ENCODE measurements around the gene RINL. TPM values are rescaled to one million over a fixed set of nuclear protein-coding genes. Genes with fewer than 3 reads are reported as not detected.

Gene RINL, protein sequence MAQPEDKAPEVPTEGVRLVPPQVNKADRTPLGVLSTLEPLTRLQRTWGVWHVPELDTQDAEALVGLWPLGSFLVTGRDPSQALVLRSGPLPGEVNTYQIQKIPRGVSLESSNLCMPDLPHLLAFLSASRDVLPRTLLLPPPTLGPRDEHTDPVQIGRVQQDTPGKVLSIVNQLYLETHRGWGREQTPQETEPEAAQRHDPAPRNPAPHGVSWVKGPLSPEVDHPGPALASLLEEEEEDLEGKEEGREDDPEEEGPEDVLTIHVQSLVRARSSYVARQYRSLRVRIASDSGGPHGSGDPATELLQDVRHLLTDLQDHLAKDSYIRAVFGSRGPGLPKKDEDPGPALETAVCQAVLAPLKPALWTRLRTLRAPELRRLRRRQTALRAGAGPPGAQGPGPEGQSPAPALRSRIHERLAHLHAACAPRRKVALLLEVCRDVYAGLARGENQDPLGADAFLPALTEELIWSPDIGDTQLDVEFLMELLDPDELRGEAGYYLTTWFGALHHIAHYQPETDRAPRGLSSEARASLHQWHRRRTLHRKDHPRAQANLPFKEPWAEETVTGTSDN
- 1.3 TPM for total RNA-seq (2021; ENCODE audit: unreplicated experiment)
- polyA plus RNA-seq (2012; ENCODE audit: insufficient read length) = 1.6 TPM
- Bru-seq, nascent RNA = percentile 35 among the genes with signal in this experiment
- percentile 33 among the genes with signal in this experiment for BruChase-seq, experiment 1, labeled RNA remaining after a 2-hour chase
- percentile 29 among the genes with signal in this experiment for BruChase-seq, experiment 2, labeled RNA remaining after a 6-hour chase
- long read RNA-seq, partial matches to known transcripts = 2 of 2 reads
- long read RNA-seq, other reads (novel, unspliced or antisense) = 0 of 2 reads

DNA sequence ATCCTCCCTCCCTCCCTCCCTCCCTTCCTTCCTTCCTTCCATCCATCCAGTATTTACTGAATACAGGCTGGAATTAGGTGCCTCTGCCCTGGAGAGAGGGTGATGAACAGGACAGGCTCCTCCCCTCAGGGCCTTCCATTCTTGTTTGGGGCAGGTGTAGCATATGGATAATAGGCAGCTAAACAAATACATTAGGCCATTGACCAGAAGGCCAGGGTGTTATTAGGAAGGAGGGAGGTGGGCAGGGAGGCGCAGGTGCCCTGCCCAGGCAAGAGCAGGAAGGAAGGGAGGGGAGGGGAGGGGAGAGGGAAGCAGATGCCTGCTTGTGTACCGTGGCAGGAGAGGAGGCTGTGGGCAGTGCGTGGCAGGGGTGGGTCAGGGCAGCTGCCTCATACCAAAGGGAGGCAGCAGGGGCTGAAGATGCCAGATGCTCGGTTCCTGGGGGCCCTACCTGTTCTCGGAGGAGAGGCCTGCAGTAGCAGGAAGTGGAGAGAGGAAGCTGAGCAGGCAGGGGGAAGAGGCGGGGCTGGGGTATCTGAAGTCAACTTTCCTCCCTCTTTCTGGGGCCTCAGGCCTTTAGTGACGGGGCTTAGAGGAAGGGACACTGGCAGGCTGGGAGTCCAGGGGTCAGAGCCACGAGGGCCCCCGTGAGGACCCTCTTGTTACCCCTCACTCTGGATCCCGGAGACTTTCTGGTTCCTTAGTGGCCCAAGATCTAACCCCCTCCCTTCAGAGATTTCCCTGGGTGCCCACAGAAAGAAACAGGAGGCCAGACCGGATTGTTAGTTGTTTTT is at the start of gene RINL:
RINL (minus strand) TSS at position 495 of the 794 bp plus-strand sequence. CDS start 1,533 bp downstream, outside the sequence.
- no peak within 1 kb of the TSS for H3K4me3 ChIP-seq (ENCODE audit: low read depth in 2 of 2, low read length in 2 of 2)
- TF ChIP-seq TCF7L2 (IDR thresholded peaks at IDR 0.05; ENCODE audit: low read depth, low read length) (no peak), CTCF (IDR thresholded peaks at IDR 0.05) (no peak)
- no TSS peak for BruUV-seq (replicated peaks)
- no peaks in the 10 kb centered on the region for H3K9me3 ChIP-seq (ENCODE audit: control insufficient read depth, insufficient read depth, low read depth, low read length)
- H3K36me3 ChIP-seq (ENCODE audit: control insufficient read depth, insufficient read depth, low read length) = no peaks in the 10 kb centered on the region
- in situ Hi-C loops (cut with HindIII; ENCODE audit: low pct_unique_long_range_greater_than_20kb, low sequenced_read_pairs) (no loop called here), intact Hi-C loops (cut with micrococcal nuclease; ENCODE audit: unreplicated experiment) (no loop called here)
- CTCF ChIA-PET = interaction anchor here (0.5 to 4.9 kb wide), 4 partner anchors 10 to 96 kb away, joined by 3 to 27 read pairs (median 6); no protein-coding TSS in a partner anchor
- peak within 1 kb of the TSS; percentile 5; the same call in 1 of the 2 replicates for H3K27ac ChIP-seq (ENCODE audit: low read length)
- ATAC-seq (peak; percentile 35), DNase-seq (ENCODE audit: low read depth, low spot score) (no peak)
- H3K27me3 ChIP-seq (ENCODE audit: control insufficient read depth, insufficient read depth, low read length) = no peaks in the 10 kb centered on the region
- H3K4me1 ChIP-seq (ENCODE audit: control insufficient read depth, insufficient read depth, low read length) = peaks cover 7% of the 10 kb centered on the region; the same call in 1 of the 2 replicates
- POLR2A ChIA-PET = interaction anchor here (0.6 kb wide), 1 partner anchor 347 kb away, joined by 5 read pairs; no protein-coding TSS in a partner anchor

DNA sequence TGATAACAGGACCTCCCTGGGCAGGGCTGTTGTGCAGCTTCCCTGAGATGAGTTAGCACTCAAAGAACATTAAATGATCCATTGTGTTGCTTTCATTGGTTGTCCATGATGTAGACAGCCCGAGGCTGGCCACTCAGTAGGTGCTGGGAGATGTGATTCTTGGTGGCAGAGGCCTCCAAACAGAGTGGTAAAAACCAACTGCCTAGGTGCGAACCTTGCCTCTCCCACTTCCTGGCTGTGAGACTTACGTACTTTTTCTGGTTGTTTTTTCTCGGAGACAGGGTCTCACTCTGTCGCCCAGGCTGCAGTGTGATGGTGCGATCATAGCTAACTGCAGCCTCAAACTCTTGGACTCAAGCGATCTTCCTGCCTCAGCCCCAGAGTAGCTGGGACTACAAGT is 46.3 kb upstream of the RINL start:
- Histone ChIP-seq H3K4me1 (ENCODE audit: control insufficient read depth, insufficient read depth, low read length) (peaks cover 1% of the 10 kb centered on the region), H3K36me3 (ENCODE audit: control insufficient read depth, insufficient read depth, low read length) (no peaks in the 10 kb centered on the region; the same call in 1 of the 2 replicates), H3K27ac (ENCODE audit: low read length) (no peak overlapping the region), H3K27me3 (ENCODE audit: control insufficient read depth, insufficient read depth, low read length) (no peaks in the 10 kb centered on the region), H3K4me3 (ENCODE audit: low read depth in 2 of 2, low read length in 2 of 2) (no peak overlapping the region), H3K9me3 (ENCODE audit: control insufficient read depth, insufficient read depth, low read depth, low read length) (no peaks in the 10 kb centered on the region)
- in situ Hi-C loops (cut with HindIII; ENCODE audit: low pct_unique_long_range_greater_than_20kb, low sequenced_read_pairs) = no loop called here
- ATAC-seq (no peak), DNase-seq (ENCODE audit: low read depth, low spot score) (no peak)
- ChIA-PET CTCF (interaction anchor here (0.9 kb wide), 1 partner anchor 38 kb away, joined by 9 read pairs; no protein-coding TSS in a partner anchor), POLR2A (interaction anchor here (0.5 to 0.6 kb wide), 2 partner anchors 409 to 1607 kb away, joined by 3 to 12 read pairs; no protein-coding TSS in a partner anchor)
- TSS peak; percentile 11 for BruUV-seq (replicated peaks)
- intact Hi-C loops (cut with micrococcal nuclease; ENCODE audit: unreplicated experiment) = no loop called here
- TF ChIP-seq TCF7L2 (IDR thresholded peaks at IDR 0.05; ENCODE audit: low read depth, low read length) (no peak), SIN3A (IDR thresholded peaks at IDR 0.05; ENCODE audit: borderline replicate concordance, insufficient read depth, low read depth, low read length) (no peak), REST (IDR thresholded peaks at IDR 0.05; ENCODE audit: insufficient read depth in 1 of 2, low read depth in 2 of 2, low read length in 1 of 2) (no peak), CTCF (IDR thresholded peaks at IDR 0.05) (no peak), POLR2AphosphoS5 (IDR thresholded peaks at IDR 0.05; ENCODE audit: low read depth, low read length) (no peak)
